K562 (cell line): ENCODE measurements around the gene SHTN1. TPM values are rescaled to one million over a fixed set of nuclear protein-coding genes. Genes with fewer than 3 reads are reported as not detected.

Experiments used
- ATAC-seq: fragments of 200-7000 bp; cut with Tn5 transposase; 3 replicates; pipeline ENCODE4 v1.9.1; 2020; ENCODE audit warnings: moderate library complexity
- BruUV-seq: library from RNA; stranded (reverse); fragments of 400-500 nt; replicated peaks from 2 replicates; lab custom pipeline; 2021; lab: Mats Ljungman, UMichigan
- CTCF ChIA-PET: fragments of 300-600 bp; formaldehyde crosslinking; extraction: SDS; loops from one replicate; lab custom pipeline; 2021; ENCODE audit warnings: low intra/inter-chr PET ratio; lab: Yijun Ruan, JAX
- POLR2A ChIA-PET: fragments of 300-600, 350-650 bp; sonication (Branson Sonifier 250); formaldehyde crosslinking; extraction: SDS; loops from one replicate; lab custom pipeline; 2021; ENCODE audit warnings: antibody characterized with exemption, inconsistent platforms; lab: Yijun Ruan, JAX
- DNase-seq, 4 experiments: peaks; one replicate each; pipeline versions ENCODE4 v3.0.0 to v3.0.0-alpha.2; 2011 to 2018; ENCODE audit warnings: low spot score in 3 of 4, mixed read lengths in 3 of 4; ENCODE audit errors: extremely low read depth in 1 of 4
- FAIRE-seq: peaks from 2 replicates; lab custom pipeline; 2011; peaks lifted over from hg19 to GRCh38; lab: Jason Lieb, UNC
- H2AFZ ChIP-seq: 2 replicates; pipeline ENCODE4 v1.6.0; 2011; ENCODE audit warnings: low read depth, low read length, control low read depth, inconsistent platforms
- H3K27ac ChIP-seq: fragments of 200-600 bp; 3 replicates; pipeline ENCODE4 v1.8.0; 2011; ENCODE audit warnings: low read depth, mild to moderate bottlenecking, control low read depth, inconsistent platforms, low read length, moderate library complexity, mixed read lengths; ENCODE audit errors: extremely low read depth
- H3K27me3 ChIP-seq, 2 experiments: fragments of 300-600 bp in 1 of 2; 2 replicates in 1 of 2; 3 replicates in 1 of 2; pipeline versions ENCODE4 v1.6.0 to v1.8.0; 2011; ENCODE audit warnings: inconsistent platforms in 2 of 2, low read length in 2 of 2, mild to moderate bottlenecking in 1 of 2, mixed read lengths in 1 of 2, moderate library complexity in 1 of 2; ENCODE audit not compliant: control insufficient read depth in 2 of 2, insufficient read depth in 2 of 2
- H3K36me3 ChIP-seq: fragments of 300-600 bp; 3 replicates; pipeline ENCODE4 v1.8.0; 2011; ENCODE audit warnings: mild to moderate bottlenecking, low read length, inconsistent platforms; ENCODE audit not compliant: control insufficient read depth, insufficient read depth
- H3K4me1 ChIP-seq, 2 experiments: fragments of 200-600 bp in 1 of 2; replicated peaks in 1 of 2; 2 replicates in 1 of 2; 3 replicates in 1 of 2; pipeline versions ENCODE4 v1.5.1 to v1.8.0; 2011; ENCODE audit warnings: inconsistent platforms in 2 of 2, low read length in 2 of 2, mild to moderate bottlenecking in 1 of 2, mixed read lengths in 1 of 2, moderate library complexity in 1 of 2; ENCODE audit not compliant: control insufficient read depth in 2 of 2, insufficient read depth in 2 of 2
- H3K4me2 ChIP-seq: 2 replicates; pipeline ENCODE4 v1.6.1; 2011; ENCODE audit warnings: low read length, control low read depth, inconsistent platforms, mixed read lengths; ENCODE audit not compliant: insufficient read depth
- H3K4me3 ChIP-seq: fragments of 200-600 bp; sonication (generic), shearing (Covaris generic); 2 replicates; pipeline ENCODE4 v1.5.1; 2016; ENCODE audit warnings: control low read depth, inconsistent platforms
- H3K79me2 ChIP-seq: fragments of 200-600 bp; 3 replicates; pipeline ENCODE4 v1.8.0; 2011; ENCODE audit warnings: low read length, inconsistent platforms; ENCODE audit not compliant: control insufficient read depth, insufficient read depth
- H3K9ac ChIP-seq, 2 experiments: 2 replicates each; pipeline versions ENCODE4 v1.6.0 to v1.6.1; 2011; ENCODE audit warnings: low read depth in 2 of 2, low read length in 2 of 2, control low read depth in 1 of 2, inconsistent platforms in 1 of 2, mild to moderate bottlenecking in 1 of 2, mixed read lengths in 1 of 2; ENCODE audit not compliant: insufficient read depth in 1 of 2
- H3K9me1 ChIP-seq: one replicate; pipeline ENCODE4 v1.6.0; 2011; ENCODE audit warnings: inconsistent platforms, mild to moderate bottlenecking, low read length, moderate library complexity; ENCODE audit not compliant: control insufficient read depth, insufficient read depth
- H3K9me3 ChIP-seq: replicated peaks from 2 replicates; pipeline ENCODE4 v1.5.1; 2011; ENCODE audit warnings: low read depth, low read length, inconsistent platforms; ENCODE audit not compliant: control insufficient read depth, insufficient read depth
- H4K20me1 ChIP-seq: replicated peaks from 2 replicates; pipeline ENCODE4 v1.6.1; 2011; ENCODE audit warnings: low read length, inconsistent platforms, mixed read lengths; ENCODE audit not compliant: control insufficient read depth, insufficient read depth
- CBFB ChIP-seq: sonication (generic); formaldehyde crosslinking; IDR thresholded peaks from 2 replicates; pipeline ENCODE4 v1.4.0; 2020; ENCODE audit warnings: mild to moderate bottlenecking, missing genetic modification reagents
- SMAD3 ChIP-seq: fragments of 450-650 bp; formaldehyde crosslinking; conservative IDR thresholded peaks from 2 replicates; pipeline ENCODE4 v1.4.0; 2020; ENCODE audit warnings: mild to moderate bottlenecking
- SMARCA5 ChIP-seq: fragments of 450-650 bp; IDR thresholded peaks from 2 replicates; pipeline ENCODE4 v1.6.1; 2016
- SPI1 ChIP-seq: IDR thresholded peaks from 2 replicates; pipeline ENCODE4 v1.6.1; 2011; ENCODE audit warnings: low read depth, low read length, control low read depth, borderline replicate concordance
- STAT6 ChIP-seq: sonication (generic); formaldehyde crosslinking; IDR thresholded peaks from 2 replicates; pipeline ENCODE4 v1.8.1; 2023; ENCODE audit warnings: mild to moderate bottlenecking, missing genetic modification reagents
- SUPT5H ChIP-seq: fragments of 450-650 bp; IDR thresholded peaks from 2 replicates; pipeline ENCODE4 v1.6.1; 2016
- ZNF436 ChIP-seq: fragments of 250-450, 450-650 bp; sonication (Bioruptor Pico); formaldehyde crosslinking; IDR thresholded peaks from 2 replicates; pipeline ENCODE4 v1.7.0; 2020; ENCODE audit warnings: mild to moderate bottlenecking
- WGBS: fragments of 100-300 bp; shearing (Covaris generic); methylation state at CpG from one replicate; pipeline ENCODE4 v1.1.6; 2016; ENCODE audit warnings: low coverage, mixed read lengths; ENCODE audit not compliant: insufficient coverage; ENCODE audit errors: missing lambda C conversion rate; 5-methylcytosine and 5-hydroxymethylcytosine counted together
- in situ Hi-C: fragments of 300-500 bp; cut with MboI; formaldehyde crosslinking; loops from 4 replicates; pipeline ENCODE4 v1.15.0; 2018; ENCODE audit warnings: inconsistent platforms, mixed read lengths
- intact Hi-C: fragments of 100-400 bp; cut with micrococcal nuclease; formaldehyde crosslinking; loops from 2 replicates; pipeline ENCODE4 v1.14.2; 2022
- polyA plus RNA-seq, 8 experiments: library from polyadenylated mRNA; depleted of rRNA in 4 of 8; stranded (reverse) in 5 of 8; unstranded in 3 of 8; fragments of >200 nt; fragmentation: Nextera tagmentation in 2 of 8; fragmentation: Illumina TruSeq in 1 of 8; extraction: Ambion mirVana in 2 of 8; extraction: Trizol in 1 of 8; gene quantifications; 2 replicates each; pipeline versions ENCODE4 v1.2.1 to v1.2.3, GENCODE V29; 2011 to 2014; ENCODE audit warnings: inconsistent platforms in 1 of 8, missing spikeins in 1 of 8
- total RNA-seq, 7 experiments: library from RNA; depleted of rRNA in 6 of 7; stranded (reverse); fragments of >200 nt in 6 of 7; fragmentation: Illumina TruSeq in 2 of 7; extraction: Trizol in 2 of 7; gene quantifications; 2 replicates each; pipeline versions ENCODE4 v1.2.1 to v1.2.3, GENCODE V29; 2011 to 2021; ENCODE audit warnings: low replicate concordance in 1 of 7
- TF ChIP-seq, protein P1 (sequence below): fragments of 150-350 bp; IDR thresholded peaks from 2 replicates; pipeline ENCODE4 v1.6.1; 2014; ENCODE audit warnings: low read depth, mild to moderate bottlenecking, low read length, borderline replicate concordance

The SHTN1 gene
- total and polyA plus RNA-seq, 9 of the 15 experiments (the other 6 are each of a cell fraction or from before 2014, with no cell fraction given) = 5.4 to 21.3 (median 13.3) TPM

DNA sequence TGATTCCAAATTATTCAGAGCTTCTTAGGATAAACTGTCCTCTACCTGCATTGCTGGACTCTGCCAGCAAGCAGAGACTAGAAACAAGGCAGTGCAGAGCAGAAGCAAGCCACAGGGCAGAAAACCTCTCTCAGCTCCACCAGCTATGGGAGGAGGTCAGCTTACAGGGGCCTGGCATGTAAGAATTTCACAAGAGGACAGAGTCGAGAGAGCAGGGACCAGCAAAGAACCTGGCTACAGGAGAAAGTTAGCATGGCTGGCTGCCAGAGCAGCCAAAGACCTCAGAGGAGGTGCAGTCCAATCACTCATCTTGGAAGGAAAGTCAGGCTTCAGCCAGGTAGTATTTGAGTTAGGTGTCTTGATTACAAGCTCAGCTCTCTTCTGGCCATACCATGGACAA, 92.8 kb downstream of the SHTN1 start:
- DNase-seq = no peak
- no CpG with 5 or more reads among the region's 1 CpG for WGBS
- no peaks in the 10 kb centered on the region for H3K9me1 ChIP-seq
- FAIRE-seq = no peak
- H3K4me2 ChIP-seq = no peak overlapping the region
- no peak for ATAC-seq
- H3K27ac ChIP-seq = no peak overlapping the region
- H3K36me3 ChIP-seq = peaks cover 66% of the 10 kb centered on the region; the same call in 2 of the 3 replicates
- no peaks in the 10 kb centered on the region for H3K9me3 ChIP-seq
- no peak for TF ChIP-seq SUPT5H
- TF ChIP-seq, protein P1, sequence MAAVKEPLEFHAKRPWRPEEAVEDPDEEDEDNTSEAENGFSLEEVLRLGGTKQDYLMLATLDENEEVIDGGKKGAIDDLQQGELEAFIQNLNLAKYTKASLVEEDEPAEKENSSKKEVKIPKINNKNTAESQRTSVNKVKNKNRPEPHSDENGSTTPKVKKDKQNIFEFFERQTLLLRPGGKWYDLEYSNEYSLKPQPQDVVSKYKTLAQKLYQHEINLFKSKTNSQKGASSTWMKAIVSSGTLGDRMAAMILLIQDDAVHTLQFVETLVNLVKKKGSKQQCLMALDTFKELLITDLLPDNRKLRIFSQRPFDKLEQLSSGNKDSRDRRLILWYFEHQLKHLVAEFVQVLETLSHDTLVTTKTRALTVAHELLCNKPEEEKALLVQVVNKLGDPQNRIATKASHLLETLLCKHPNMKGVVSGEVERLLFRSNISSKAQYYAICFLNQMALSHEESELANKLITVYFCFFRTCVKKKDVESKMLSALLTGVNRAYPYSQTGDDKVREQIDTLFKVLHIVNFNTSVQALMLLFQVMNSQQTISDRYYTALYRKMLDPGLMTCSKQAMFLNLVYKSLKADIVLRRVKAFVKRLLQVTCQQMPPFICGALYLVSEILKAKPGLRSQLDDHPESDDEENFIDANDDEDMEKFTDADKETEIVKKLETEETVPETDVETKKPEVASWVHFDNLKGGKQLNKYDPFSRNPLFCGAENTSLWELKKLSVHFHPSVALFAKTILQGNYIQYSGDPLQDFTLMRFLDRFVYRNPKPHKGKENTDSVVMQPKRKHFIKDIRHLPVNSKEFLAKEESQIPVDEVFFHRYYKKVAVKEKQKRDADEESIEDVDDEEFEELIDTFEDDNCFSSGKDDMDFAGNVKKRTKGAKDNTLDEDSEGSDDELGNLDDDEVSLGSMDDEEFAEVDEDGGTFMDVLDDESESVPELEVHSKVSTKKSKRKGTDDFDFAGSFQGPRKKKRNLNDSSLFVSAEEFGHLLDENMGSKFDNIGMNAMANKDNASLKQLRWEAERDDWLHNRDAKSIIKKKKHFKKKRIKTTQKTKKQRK = no peak
- TF ChIP-seq SPI1 = no peak
- no peak for TF ChIP-seq SMARCA5
- no peak for TF ChIP-seq SMAD3 (CRISPR knock-in tag)
- TF ChIP-seq CBFB (CRISPR knock-in tag) = no peak
- no peak for TF ChIP-seq STAT6 (CRISPR knock-in tag)
- TF ChIP-seq ZNF436 = no peak
- H3K79me2 ChIP-seq = no peaks in the 10 kb centered on the region
- H3K4me1 ChIP-seq = no peaks in the 10 kb centered on the region
- POLR2A ChIA-PET = no interaction called here
- no peak overlapping the region for H3K9ac ChIP-seq
- intact Hi-C loops (no loop called here), in situ Hi-C loops (no loop called here)
- CTCF ChIA-PET = no interaction called here
- BruUV-seq = no TSS peak
- H4K20me1 ChIP-seq = no peaks in the 10 kb centered on the region
- no peaks in the 10 kb centered on the region for H3K27me3 ChIP-seq
- no peak overlapping the region for H2AFZ ChIP-seq
- no peak overlapping the region for H3K4me3 ChIP-seq
